Stomach (tissue), 4 donors: ENCODE measurements around the gene LMO2.

Experiments
- CTCF ChIP-seq, 7 experiments: fragments of 450-650 bp in 4 of 7; fragments of 200-600 bp in 3 of 7; sonication (generic) in 3 of 7; IDR thresholded peaks; one replicate each; pipeline ENCODE4 v1.5.1; 2016 to 2019; ENCODE audit warnings: antibody characterized with exemption in 7 of 7, control low read depth in 2 of 7, mild to moderate bottlenecking in 1 of 7
- EP300 ChIP-seq: sonication (generic); formaldehyde crosslinking; IDR thresholded peaks from one replicate; pipeline ENCODE4 v1.6.1; 2017; ENCODE audit warnings: antibody characterized with exemption
- POLR2A ChIP-seq, 4 donors: fragments of 450-650 bp; IDR thresholded peaks; one replicate each; pipeline ENCODE4 v1.6.1; 2016; ENCODE audit warnings: antibody characterized with exemption in 4 of 4, control low read depth in 2 of 4, mild to moderate bottlenecking in 1 of 4, moderate library complexity in 1 of 4

GRCh38 chr11:33906484-33907186, 14.8 kb upstream of the LMO2 start:
- TF ChIP-seq POLR2A (IDR thresholded peaks at IDR 0.05): no peak
- TF ChIP-seq EP300: no peak
- no peak for TF ChIP-seq CTCF (IDR thresholded peaks at IDR 0.05)
